Endodermal cell (in vitro differentiated cells): ENCODE data around the gene NDFIP1. TPM values are rescaled to one million over a fixed set of nuclear protein-coding genes. Genes with fewer than 3 reads are reported as not detected.

Experiments
- DNase-seq: peaks from one replicate; pipeline ENCODE4 v3.0.0-alpha.2; 2017
- H3K27ac ChIP-seq: 2 replicates; pipeline ENCODE4 v1.5.1; 2013; ENCODE audit warnings: mild to moderate bottlenecking, low read depth, low read length, moderate library complexity
- H3K27me3 ChIP-seq: 2 replicates; pipeline ENCODE4 v1.6.1; 2013; ENCODE audit warnings: mild to moderate bottlenecking, low read length, moderate library complexity; ENCODE audit not compliant: insufficient read depth, control insufficient read depth, poor library complexity, severe bottlenecking
- H3K36me3 ChIP-seq: 2 replicates; pipeline ENCODE4 v1.7.0; 2013; ENCODE audit warnings: mild to moderate bottlenecking, low read length, moderate library complexity; ENCODE audit not compliant: control insufficient read depth, insufficient read depth
- H3K4me1 ChIP-seq: one replicate; pipeline ENCODE4 v1.7.0; 2013; ENCODE audit warnings: low read length; ENCODE audit not compliant: control insufficient read depth, insufficient read depth
- H3K4me3 ChIP-seq: 2 replicates; pipeline ENCODE4 v1.5.1; 2013; ENCODE audit warnings: mild to moderate bottlenecking, low read length, moderate library complexity
- H3K9ac ChIP-seq: 2 replicates; pipeline ENCODE4 v1.6.1; 2013; ENCODE audit warnings: mild to moderate bottlenecking, low read length, moderate library complexity; ENCODE audit not compliant: poor library complexity, severe bottlenecking; ENCODE audit errors: extremely low read depth
- H3K9me3 ChIP-seq: 2 replicates; pipeline ENCODE4 v1.6.1; 2013; ENCODE audit warnings: mild to moderate bottlenecking, low read length, moderate library complexity; ENCODE audit not compliant: control insufficient read depth
- H3K27ac Mint-ChIP-seq: 2 replicates; pipeline ENCODE4 v1.8.0; 2020; ENCODE audit warnings: mixed read lengths
- H3K27me3 Mint-ChIP-seq: 2 replicates; pipeline ENCODE4 v1.8.0; 2021; ENCODE audit warnings: mild to moderate bottlenecking, mixed read lengths; ENCODE audit not compliant: insufficient read depth
- H3K36me3 Mint-ChIP-seq: 2 replicates; pipeline ENCODE4 v1.8.0; 2020; ENCODE audit warnings: low read depth, mixed read lengths
- H3K4me1 Mint-ChIP-seq: 2 replicates; pipeline ENCODE4 v1.8.0; 2020; ENCODE audit warnings: mixed read lengths
- H3K4me3 Mint-ChIP-seq: 2 replicates; pipeline ENCODE4 v1.8.0; 2020; ENCODE audit warnings: mild to moderate bottlenecking, moderate library complexity, mixed read lengths
- H3K9me3 Mint-ChIP-seq: 2 replicates; pipeline ENCODE4 v1.8.0; 2020; ENCODE audit warnings: mild to moderate bottlenecking, mixed read lengths
- WGBS, 2 experiments: methylation state at CpG; one replicate each; pipeline versions ENCODE4 v1.1.5 to v1.1.7; 2013; ENCODE audit warnings: missing lambda C conversion rate in 2 of 2, mixed read lengths in 1 of 2; ENCODE audit not compliant: insufficient coverage in 1 of 2, insufficient read length in 1 of 2; 5-methylcytosine and 5-hydroxymethylcytosine counted together
- total RNA-seq, 2 donors: library from RNA; stranded (reverse); fragmentation: NEBNext Ultra II Directional in 1 of 2; extraction: Animal tissue kit (Norgen Biotek cat#: 25700) in 1 of 2; gene quantifications; 2 replicates in 1 of 2; 3 replicates in 1 of 2; pipeline ENCODE4 v1.2.1, GENCODE V29; 2021
- TF ChIP-seq, protein P1 (sequence below): fragments of 200-600 bp; sonication (generic); conservative IDR thresholded peaks from 2 replicates; pipeline ENCODE4 v1.5.0; 2021; ENCODE audit warnings: antibody characterized with exemption, mild to moderate bottlenecking

Gene NDFIP1
- total RNA-seq, 2 donors from 2014 or later: 46.2 to 49.0 TPM

DNA sequence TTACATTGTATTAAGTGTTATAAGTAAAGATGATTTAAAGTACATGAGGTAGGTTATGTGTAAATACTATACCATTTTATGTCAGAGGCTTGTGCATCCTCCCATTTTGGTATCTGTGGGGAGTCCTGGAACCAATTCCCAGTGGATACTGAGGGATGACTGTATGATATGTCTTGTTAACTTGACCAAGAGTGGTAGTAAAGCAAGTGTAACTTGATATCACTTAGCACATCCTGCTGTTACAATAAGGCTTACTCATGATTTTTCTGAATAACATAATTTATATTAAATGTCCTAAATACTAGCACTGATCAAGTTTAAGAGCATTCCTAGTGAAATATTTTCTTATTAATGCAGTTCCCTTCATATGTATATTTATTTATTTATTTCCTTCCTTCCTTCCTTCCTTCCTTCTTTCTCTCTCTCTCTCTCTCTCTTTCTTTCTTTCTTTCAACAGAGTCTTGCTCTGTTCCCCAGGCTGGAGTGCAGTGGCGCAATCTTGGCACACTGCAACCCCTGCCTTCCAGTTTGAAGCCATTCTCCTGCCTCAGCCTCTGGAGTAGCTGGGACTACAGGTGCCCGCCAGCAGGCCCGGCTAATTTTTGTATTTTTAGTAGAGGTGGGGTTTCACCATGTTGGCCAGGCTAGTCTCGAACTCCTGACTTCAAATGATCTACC lies 7.5 kb downstream of the NDFIP1 start:
- H3K4me3 ChIP-seq: no peak overlapping the region
- no peak for DNase-seq
- H3K9me3 ChIP-seq: peaks cover 8% of the 10 kb centered on the region
- H3K9ac ChIP-seq: no peak overlapping the region
- no peaks in the 10 kb centered on the region for H3K4me1 ChIP-seq
- TF ChIP-seq, protein P1, sequence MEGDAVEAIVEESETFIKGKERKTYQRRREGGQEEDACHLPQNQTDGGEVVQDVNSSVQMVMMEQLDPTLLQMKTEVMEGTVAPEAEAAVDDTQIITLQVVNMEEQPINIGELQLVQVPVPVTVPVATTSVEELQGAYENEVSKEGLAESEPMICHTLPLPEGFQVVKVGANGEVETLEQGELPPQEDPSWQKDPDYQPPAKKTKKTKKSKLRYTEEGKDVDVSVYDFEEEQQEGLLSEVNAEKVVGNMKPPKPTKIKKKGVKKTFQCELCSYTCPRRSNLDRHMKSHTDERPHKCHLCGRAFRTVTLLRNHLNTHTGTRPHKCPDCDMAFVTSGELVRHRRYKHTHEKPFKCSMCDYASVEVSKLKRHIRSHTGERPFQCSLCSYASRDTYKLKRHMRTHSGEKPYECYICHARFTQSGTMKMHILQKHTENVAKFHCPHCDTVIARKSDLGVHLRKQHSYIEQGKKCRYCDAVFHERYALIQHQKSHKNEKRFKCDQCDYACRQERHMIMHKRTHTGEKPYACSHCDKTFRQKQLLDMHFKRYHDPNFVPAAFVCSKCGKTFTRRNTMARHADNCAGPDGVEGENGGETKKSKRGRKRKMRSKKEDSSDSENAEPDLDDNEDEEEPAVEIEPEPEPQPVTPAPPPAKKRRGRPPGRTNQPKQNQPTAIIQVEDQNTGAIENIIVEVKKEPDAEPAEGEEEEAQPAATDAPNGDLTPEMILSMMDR: no peak
- Mint-ChIP-seq H3K27me3 (no peaks in the 10 kb centered on the region), H3K36me3 (peaks cover 18% of the 10 kb centered on the region), H3K9me3 (no peaks in the 10 kb centered on the region), H3K4me3 (no peak overlapping the region), H3K4me1 (peaks cover 6% of the 10 kb centered on the region), H3K27ac (no peak overlapping the region)
- no peaks in the 10 kb centered on the region for H3K27me3 ChIP-seq
- 86 to 95% methylated on average over 1 to 4 of the region's 4 CpGs for WGBS, 2 experiments
- H3K36me3 ChIP-seq: peaks cover 50% of the 10 kb centered on the region
- H3K27ac ChIP-seq: no peak overlapping the region

DNA sequence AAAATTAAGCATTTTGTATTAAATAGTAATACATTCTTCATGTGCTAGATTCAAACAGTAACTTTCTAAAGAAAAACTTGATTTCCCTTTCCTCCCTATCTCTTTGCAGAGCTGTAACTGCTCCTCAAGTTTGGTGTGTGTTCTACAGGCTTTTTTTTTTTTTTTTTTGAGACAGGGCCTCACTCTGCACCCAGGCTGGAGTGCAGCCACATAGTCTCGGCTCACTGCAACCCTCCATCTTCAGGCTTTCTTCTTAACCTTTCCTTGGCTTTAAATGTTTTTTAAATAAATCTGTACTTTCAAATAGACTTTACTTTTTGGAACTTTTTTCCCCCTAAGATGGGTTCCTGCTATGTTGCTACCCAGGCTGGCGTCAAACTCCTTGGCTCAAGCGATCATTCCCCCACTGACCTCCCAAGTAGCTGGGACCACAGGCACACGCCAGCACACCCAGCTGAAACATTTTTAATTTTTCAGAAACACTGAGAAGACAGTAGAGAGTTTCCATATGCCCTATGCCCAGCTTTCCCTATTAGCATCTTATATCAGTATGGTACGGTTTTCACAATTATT lies 9.1 kb downstream of the NDFIP1 start:
- Histone ChIP-seq H3K9me3 (no peaks in the 10 kb centered on the region), H3K9ac (no peak overlapping the region), H3K27ac (no peak overlapping the region), H3K4me3 (no peak overlapping the region), H3K27me3 (no peaks in the 10 kb centered on the region), H3K4me1 (no peaks in the 10 kb centered on the region), H3K36me3 (peaks cover 55% of the 10 kb centered on the region)
- TF ChIP-seq, protein P1: no peak
- no peak for DNase-seq
- Mint-ChIP-seq H3K27me3 (no peaks in the 10 kb centered on the region), H3K4me3 (no peak overlapping the region), H3K4me1 (peaks cover 6% of the 10 kb centered on the region), H3K36me3 (peaks cover 26% of the 10 kb centered on the region), H3K9me3 (no peaks in the 10 kb centered on the region), H3K27ac (no peak overlapping the region)
- 88 to 100% methylated on average over 2 to 5 of the region's 5 CpGs for WGBS, 2 experiments

DNA sequence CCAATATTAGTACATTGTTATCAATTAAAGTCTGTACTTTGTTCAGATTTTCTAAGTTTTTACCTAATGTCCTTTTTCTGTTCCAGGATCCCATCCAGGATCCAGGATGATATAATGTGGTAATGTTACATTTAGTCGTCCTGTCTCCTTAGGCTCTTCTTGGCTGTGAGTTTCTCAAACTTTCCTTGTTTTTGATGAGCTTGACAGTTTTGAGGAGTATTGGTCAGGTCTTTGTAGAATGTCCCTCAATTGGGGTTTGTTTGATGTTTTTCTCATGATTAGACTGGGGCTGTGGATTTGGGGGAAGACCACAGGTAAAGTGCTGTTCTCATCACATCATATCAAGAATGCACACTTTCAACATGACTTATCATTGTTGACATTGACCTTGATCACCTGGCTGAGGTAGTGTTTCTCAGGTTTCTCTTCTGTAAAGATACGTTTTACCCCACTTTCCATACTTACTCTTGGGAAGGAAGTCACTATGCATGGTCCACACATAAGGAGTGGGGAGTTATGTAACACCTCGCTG lies 9.6 kb downstream of the NDFIP1 start:
- H3K9me3 Mint-ChIP-seq: no peaks in the 10 kb centered on the region
- TF ChIP-seq, protein P1: no peak

More for the DNA sequence above, 9.6 kb downstream of the NDFIP1 start:
- Mint-ChIP-seq H3K27ac (no peak overlapping the region), H3K27me3 (no peaks in the 10 kb centered on the region), H3K36me3 (peaks cover 24% of the 10 kb centered on the region), H3K4me1 (peaks cover 6% of the 10 kb centered on the region), H3K4me3 (no peak overlapping the region)
- Histone ChIP-seq H3K9me3 (no peaks in the 10 kb centered on the region), H3K27ac (no peak overlapping the region), H3K9ac (no peak overlapping the region), H3K4me3 (no peak overlapping the region), H3K36me3 (peaks cover 58% of the 10 kb centered on the region), H3K4me1 (no peaks in the 10 kb centered on the region), H3K27me3 (no peaks in the 10 kb centered on the region)
- no peak for DNase-seq
- WGBS, 2 experiments: 91 to 100% methylated on average over 1 to 3 of the region's 3 CpGs
